T-helper 2 cell treated with Interferon-gamma antibody and Interleukin-4, amounts not matched to agents 5 μg/mL and 100 μg/mL, for 36 hours (primary cell): ENCODE measurements around the gene TDRD1.

Source experiments
- DNase-seq: peaks from one replicate; pipeline ENCODE4 v3.0.0; 2021; ENCODE audit warnings: low spot score
- H3K27ac Mint-ChIP-seq: one replicate; pipeline ENCODE4 v1.8.0; 2021; ENCODE audit warnings: mild to moderate bottlenecking, mixed read lengths
- H3K27me3 Mint-ChIP-seq: one replicate; pipeline ENCODE4 v1.8.0; 2021; ENCODE audit warnings: low read depth, mixed read lengths
- H3K36me3 Mint-ChIP-seq: one replicate; pipeline ENCODE4 v1.8.0; 2021; ENCODE audit warnings: low read depth, mixed read lengths
- H3K4me1 Mint-ChIP-seq: one replicate; pipeline ENCODE4 v1.8.0; 2021; ENCODE audit warnings: low read depth, mixed read lengths
- H3K4me3 Mint-ChIP-seq: one replicate; pipeline ENCODE4 v1.8.0; 2022; ENCODE audit warnings: mild to moderate bottlenecking, moderate library complexity, mixed read lengths
- H3K9me3 Mint-ChIP-seq: one replicate; pipeline ENCODE4 v1.8.0; 2021; ENCODE audit warnings: mixed read lengths

TDRD1 gene

DNA sequence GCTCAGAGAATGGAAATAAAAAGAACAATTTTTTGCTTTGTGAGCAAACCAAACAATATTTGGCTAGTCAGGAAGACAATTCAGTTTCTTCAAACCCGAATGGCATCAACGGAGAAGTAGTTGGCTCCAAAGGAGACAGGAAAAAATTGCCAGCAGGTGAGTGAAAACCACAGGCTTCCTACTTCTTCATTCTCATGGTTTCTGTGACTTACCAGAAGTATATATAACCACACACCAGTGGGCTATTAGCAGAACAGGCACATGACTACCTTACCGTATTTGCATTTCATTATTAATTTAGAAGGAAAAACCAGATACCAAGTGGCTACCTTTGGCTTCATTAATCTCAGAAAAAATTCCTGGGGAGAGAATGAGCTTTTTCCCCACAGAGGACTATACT, 8.8 kb downstream of the TDRD1 start:
- Mint-ChIP-seq H3K27ac (no peak overlapping the region), H3K4me3 (no peak overlapping the region), H3K9me3 (no peaks in the 10 kb centered on the region), H3K4me1 (peaks cover 2% of the 10 kb centered on the region), H3K36me3 (no peaks in the 10 kb centered on the region), H3K27me3 (peaks cover 49% of the 10 kb centered on the region)
- no peak for DNase-seq

DNA sequence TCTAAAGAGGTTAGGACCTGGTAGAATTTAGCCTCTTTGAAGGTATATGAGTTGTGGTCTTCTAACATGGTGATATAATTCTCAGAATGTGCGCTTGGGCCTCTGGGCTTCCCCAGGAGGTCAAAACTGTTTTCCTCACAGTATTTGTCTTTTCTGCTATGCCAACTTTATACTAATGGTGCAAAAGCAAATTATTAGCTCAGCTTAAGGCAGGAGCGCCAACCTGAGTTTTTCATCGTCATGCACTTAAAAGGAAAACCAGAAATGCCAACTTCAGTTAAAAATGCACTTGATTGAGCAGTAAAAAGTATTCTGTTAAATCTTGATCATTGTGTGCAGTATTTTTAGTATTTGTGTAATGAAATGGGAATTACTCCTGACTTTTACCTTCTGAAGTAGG, 9.7 kb downstream of the TDRD1 start:
- Mint-ChIP-seq H3K4me3 (no peak overlapping the region), H3K27me3 (peaks cover 58% of the 10 kb centered on the region), H3K36me3 (no peaks in the 10 kb centered on the region), H3K4me1 (peaks cover 2% of the 10 kb centered on the region), H3K27ac (no peak overlapping the region), H3K9me3 (no peaks in the 10 kb centered on the region)
- no peak for DNase-seq

DNA sequence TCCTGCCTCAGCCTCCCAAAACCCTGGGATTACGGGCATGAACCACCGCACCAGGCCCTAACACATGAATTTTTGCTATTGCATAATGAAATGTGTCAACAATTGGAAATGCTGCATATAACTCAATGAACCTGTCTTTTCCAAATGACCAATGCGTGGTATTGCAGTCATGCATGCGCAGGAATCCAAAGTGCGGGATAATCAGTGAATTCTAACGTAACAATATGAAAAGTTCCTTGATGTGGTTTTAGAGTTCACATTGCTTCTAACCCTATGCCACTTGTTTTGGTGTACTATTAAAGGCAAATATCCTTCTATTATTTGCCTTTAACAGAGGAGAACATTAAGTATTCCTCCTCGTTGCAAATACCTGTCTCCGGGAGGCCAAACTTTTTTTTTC, 10.5 kb downstream of the TDRD1 start:
- Mint-ChIP-seq H3K4me3 (no peak overlapping the region), H3K27ac (no peak overlapping the region), H3K9me3 (no peaks in the 10 kb centered on the region), H3K4me1 (peaks cover 4% of the 10 kb centered on the region), H3K36me3 (no peaks in the 10 kb centered on the region), H3K27me3 (peaks cover 62% of the 10 kb centered on the region)
- no peak for DNase-seq

DNA sequence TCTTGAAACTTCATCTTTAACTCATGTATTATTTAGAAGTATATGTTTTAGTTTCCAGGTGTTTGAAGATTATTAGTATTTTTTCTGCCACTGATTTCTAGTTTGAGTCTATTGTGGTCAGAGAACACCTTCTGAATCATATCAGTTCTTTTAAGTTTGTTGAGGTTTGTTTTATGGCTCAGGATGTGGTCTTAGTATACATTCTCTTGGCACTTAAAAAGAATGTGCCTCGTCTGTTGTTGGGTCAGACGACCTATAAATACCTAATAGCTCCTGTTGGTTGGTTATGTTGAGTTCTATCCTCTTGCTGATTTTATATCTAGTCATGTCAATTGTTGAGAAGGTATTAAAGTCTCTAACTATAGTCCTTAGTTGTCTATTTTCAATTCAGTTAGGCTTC, 15.9 kb downstream of the TDRD1 start:
- H3K36me3 Mint-ChIP-seq: no peaks in the 10 kb centered on the region
- no peak overlapping the region for H3K27ac Mint-ChIP-seq
- H3K9me3 Mint-ChIP-seq: no peaks in the 10 kb centered on the region
- no peak for DNase-seq
- no peak overlapping the region for H3K4me3 Mint-ChIP-seq
- peaks cover 13% of the 10 kb centered on the region for H3K4me1 Mint-ChIP-seq
- H3K27me3 Mint-ChIP-seq: peaks cover 69% of the 10 kb centered on the region

DNA sequence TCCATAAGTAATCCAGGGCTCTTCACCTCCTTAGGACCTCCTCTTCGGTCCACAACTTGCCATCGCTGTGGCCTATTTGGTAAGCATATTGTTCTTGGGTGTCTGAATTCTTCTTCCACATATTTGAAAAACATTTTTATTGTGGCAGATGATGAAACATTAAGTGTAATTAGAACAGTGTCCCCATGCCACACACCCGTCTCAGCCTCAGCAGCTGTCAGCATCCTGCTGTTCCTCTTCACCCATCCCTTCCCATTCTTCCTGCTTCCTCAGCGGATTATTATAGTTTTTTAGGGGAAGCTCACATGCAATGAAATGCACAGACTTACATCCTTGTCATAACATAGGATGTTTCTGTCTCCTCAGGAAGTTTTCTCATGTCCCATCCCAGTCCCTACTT, 20.1 kb downstream of the TDRD1 start:
- Mint-ChIP-seq H3K27me3 (peaks cover 59% of the 10 kb centered on the region), H3K36me3 (no peaks in the 10 kb centered on the region), H3K27ac (no peak overlapping the region), H3K9me3 (no peaks in the 10 kb centered on the region), H3K4me3 (no peak overlapping the region), H3K4me1 (peaks cover 14% of the 10 kb centered on the region)
- DNase-seq: no peak

DNA sequence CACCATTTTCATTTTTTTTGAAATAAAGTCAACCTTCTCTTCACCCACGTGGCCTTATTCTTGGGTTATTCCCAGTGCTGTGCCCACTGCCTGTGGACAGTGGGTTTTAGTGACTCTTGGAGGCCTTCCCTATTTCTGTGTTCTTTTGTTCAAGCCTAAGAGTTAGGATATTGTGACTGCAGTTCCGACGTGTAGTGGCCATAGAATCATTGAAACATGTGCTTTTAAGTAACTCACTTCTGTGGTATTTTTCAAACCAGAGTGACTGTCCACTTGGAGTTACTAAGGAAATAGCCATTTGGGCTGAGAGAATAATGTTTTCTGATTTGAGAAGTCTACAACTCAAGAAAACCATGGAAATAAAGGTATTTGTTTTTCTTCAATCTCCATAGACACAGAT, 23.7 kb downstream of the TDRD1 start:
- no peak for DNase-seq
- Mint-ChIP-seq H3K4me1 (peaks cover 3% of the 10 kb centered on the region), H3K27ac (no peak overlapping the region), H3K36me3 (no peaks in the 10 kb centered on the region), H3K27me3 (peaks cover 42% of the 10 kb centered on the region), H3K4me3 (no peak overlapping the region), H3K9me3 (no peaks in the 10 kb centered on the region)

DNA sequence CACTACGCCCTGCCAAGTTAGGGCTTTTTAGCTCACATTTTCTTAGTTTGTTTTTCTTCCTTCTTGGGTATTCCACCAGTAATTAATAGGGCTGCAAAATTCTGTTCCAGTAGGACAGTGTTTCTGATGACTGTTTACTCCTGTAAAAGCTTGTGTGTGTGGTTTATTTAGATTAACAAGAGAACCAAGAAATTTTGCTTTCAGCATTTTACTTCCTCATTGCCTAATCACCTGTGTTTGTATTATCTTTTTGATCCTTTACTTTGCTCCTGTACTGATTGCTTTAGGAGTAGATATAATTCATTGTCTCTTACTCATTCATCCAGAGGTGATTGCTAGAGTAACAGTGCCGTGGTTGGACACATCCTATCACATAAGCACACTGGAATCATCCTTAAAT, 27.7 kb downstream of the TDRD1 start:
- Mint-ChIP-seq H3K27ac (no peak overlapping the region), H3K27me3 (peaks cover 28% of the 10 kb centered on the region), H3K9me3 (no peaks in the 10 kb centered on the region), H3K4me3 (no peak overlapping the region), H3K36me3 (no peaks in the 10 kb centered on the region), H3K4me1 (peaks cover 2% of the 10 kb centered on the region)
- DNase-seq: no peak

DNA sequence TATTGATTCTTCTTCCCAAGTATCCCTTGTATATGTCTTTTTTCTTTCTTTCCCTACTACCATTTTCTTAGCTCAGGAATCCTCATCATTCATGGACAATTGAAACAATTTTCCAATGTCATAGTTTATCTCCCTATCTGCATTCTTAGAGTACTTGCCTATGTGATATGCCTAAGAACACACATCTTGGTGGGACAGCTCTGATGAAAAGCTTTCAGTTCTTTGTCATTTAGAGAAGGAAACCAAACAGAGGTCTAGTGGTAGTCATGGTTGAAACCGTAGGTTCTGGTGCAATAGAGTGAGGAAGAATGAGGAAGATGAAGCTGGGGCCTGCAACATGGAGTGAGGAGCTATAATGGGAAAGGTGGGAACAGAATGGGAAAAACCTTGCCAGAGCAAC, 28.2 kb downstream of the TDRD1 start:
- Mint-ChIP-seq H3K27ac (no peak overlapping the region), H3K36me3 (no peaks in the 10 kb centered on the region), H3K4me1 (no peaks in the 10 kb centered on the region)

DNA sequence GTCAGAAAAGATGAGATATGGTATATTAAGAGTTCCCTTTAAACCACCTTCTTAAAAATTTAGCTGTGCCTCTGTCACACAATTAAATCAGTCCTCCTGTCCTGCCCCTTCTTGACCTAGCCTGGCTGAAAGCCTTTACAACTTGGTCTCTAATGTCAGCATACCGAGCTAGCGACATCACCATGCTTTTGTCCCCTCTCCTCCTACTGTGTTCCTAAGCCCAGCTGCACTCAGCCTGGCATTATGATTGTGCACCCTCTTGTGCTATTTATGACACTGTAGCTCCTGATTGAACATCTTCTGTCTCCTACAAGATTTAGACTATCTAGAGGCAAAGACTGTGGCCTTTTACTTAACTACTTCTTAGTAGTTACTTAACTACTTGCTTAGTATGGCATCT, 29.2 kb downstream of the TDRD1 start:
- no peak overlapping the region for H3K4me3 Mint-ChIP-seq
- H3K27ac Mint-ChIP-seq: no peak overlapping the region
- H3K36me3 Mint-ChIP-seq: no peaks in the 10 kb centered on the region
- peaks cover 30% of the 10 kb centered on the region for H3K27me3 Mint-ChIP-seq
- H3K9me3 Mint-ChIP-seq: no peaks in the 10 kb centered on the region
- DNase-seq: no peak
- H3K4me1 Mint-ChIP-seq: no peaks in the 10 kb centered on the region

More for the DNA sequence above, 28.2 kb downstream of the TDRD1 start:
- H3K27me3 Mint-ChIP-seq: peaks cover 31% of the 10 kb centered on the region
- no peak for DNase-seq
- no peaks in the 10 kb centered on the region for H3K9me3 Mint-ChIP-seq
- H3K4me3 Mint-ChIP-seq: no peak overlapping the region

DNA sequence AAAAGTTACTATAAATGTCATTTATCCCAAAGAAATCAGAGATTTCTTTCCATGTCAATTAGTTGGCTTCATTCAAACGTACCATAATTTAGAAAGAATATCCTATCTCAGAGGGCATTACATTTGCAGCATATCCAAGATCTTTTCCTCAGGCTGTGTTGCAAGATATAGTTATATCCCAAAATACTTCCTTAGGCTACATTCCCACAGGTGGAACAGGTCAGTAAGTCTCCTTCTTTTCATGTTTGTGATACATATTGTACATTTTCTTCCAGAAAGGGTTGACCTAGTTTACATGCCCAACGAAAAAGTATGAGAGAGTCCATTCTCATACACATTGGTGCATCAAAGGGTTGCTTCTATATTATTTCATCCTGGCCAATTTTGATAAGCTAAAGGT, 33.0 kb downstream of the TDRD1 start:
- Mint-ChIP-seq H3K4me1 (no peaks in the 10 kb centered on the region), H3K27me3 (peaks cover 31% of the 10 kb centered on the region), H3K36me3 (no peaks in the 10 kb centered on the region), H3K9me3 (no peaks in the 10 kb centered on the region), H3K4me3 (no peak overlapping the region), H3K27ac (no peak overlapping the region)
- no peak for DNase-seq

DNA sequence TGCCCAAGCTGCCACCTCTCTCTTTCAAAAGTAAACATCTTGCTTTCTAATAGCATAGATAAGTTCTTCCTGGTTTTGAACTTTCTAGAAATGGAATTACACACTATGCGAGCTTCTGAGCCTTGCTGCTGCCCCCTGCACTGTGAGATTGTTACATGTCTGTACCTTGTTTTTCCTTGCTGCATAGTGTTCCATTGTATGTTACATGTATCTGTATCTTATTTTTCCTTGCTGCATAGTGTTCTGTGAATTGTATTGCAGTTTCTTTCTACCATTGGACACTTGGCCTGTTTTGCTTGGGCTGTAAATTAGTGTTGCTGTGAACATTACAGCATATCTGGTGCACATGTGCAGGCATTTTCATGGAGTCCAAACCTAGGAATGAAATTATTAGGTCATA, 35.9 kb downstream of the TDRD1 start:
- DNase-seq: no peak
- Mint-ChIP-seq H3K9me3 (no peaks in the 10 kb centered on the region), H3K27me3 (peaks cover 31% of the 10 kb centered on the region), H3K36me3 (no peaks in the 10 kb centered on the region), H3K4me1 (no peaks in the 10 kb centered on the region), H3K4me3 (no peak overlapping the region), H3K27ac (no peak overlapping the region)

DNA sequence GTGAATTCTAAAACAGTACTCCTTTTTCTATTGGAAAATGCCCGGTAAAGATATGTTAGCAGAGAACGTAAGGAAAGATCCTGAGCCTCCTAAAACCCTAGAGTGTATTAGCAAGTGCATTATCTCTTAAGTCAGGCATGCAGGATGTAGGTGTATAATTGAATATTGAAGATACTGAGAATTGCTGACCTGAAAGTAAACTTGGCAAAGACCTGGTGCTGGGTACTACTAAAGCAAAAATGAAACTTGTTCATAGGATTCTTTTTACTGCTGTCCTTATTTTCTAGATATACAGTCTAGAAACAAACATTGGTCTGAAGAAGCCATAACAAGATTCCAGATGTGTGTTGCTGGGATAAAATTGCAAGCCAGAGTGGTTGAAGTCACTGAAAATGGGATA, 41.1 kb downstream of the TDRD1 start:
- no peak for DNase-seq
- Mint-ChIP-seq H3K27me3 (peaks cover 39% of the 10 kb centered on the region), H3K36me3 (no peaks in the 10 kb centered on the region), H3K4me1 (no peaks in the 10 kb centered on the region), H3K9me3 (no peaks in the 10 kb centered on the region), H3K4me3 (no peak overlapping the region), H3K27ac (no peak overlapping the region)

DNA sequence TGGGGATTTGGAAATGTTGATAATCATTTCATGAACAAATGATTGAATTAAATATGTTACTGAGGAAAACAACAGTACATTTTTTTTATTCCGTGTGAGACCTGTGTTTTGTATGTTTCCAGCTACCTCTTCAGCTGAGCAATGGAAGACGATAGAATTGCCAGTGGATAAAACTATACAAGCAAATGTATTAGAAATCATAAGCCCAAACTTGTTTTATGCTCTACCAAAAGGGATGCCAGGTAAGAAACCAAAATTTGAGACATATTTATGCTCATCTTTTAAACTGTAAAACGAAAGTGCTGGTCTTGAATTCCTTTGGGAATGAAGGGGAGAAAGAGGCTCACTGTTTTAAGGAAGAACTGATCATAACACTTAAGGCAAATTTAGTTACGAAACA, 42.1 kb downstream of the TDRD1 start:
- H3K36me3 Mint-ChIP-seq: no peaks in the 10 kb centered on the region
- H3K4me3 Mint-ChIP-seq: no peak overlapping the region
- H3K9me3 Mint-ChIP-seq: no peaks in the 10 kb centered on the region
- H3K27ac Mint-ChIP-seq: no peak overlapping the region
- no peak for DNase-seq
- H3K4me1 Mint-ChIP-seq: no peaks in the 10 kb centered on the region
- H3K27me3 Mint-ChIP-seq: peaks cover 39% of the 10 kb centered on the region

DNA sequence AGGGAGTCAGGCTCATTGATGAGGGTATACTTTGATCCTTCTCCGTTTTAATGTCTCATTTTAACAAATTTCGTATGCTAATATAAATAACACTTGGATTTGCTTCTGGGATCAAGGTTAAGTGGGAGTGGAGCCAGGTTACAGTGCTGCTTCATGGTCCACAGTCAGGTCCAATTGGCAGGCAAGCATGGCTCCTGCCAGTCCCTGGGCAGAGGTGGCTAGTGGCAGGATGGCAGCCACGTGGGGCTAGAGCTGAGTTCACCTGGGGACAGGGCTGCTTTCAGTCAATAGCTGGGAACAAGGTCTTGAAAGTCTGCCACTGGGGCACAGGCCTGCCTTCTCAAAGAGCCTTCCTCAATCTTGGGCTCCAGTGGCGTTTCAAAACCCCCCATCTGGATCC, 43.9 kb downstream of the TDRD1 start:
- DNase-seq: no peak
- H3K9me3 Mint-ChIP-seq: no peaks in the 10 kb centered on the region
- no peaks in the 10 kb centered on the region for H3K36me3 Mint-ChIP-seq
- peaks cover 41% of the 10 kb centered on the region for H3K27me3 Mint-ChIP-seq
- no peaks in the 10 kb centered on the region for H3K4me1 Mint-ChIP-seq
- H3K4me3 Mint-ChIP-seq: no peak overlapping the region
- no peak overlapping the region for H3K27ac Mint-ChIP-seq

DNA sequence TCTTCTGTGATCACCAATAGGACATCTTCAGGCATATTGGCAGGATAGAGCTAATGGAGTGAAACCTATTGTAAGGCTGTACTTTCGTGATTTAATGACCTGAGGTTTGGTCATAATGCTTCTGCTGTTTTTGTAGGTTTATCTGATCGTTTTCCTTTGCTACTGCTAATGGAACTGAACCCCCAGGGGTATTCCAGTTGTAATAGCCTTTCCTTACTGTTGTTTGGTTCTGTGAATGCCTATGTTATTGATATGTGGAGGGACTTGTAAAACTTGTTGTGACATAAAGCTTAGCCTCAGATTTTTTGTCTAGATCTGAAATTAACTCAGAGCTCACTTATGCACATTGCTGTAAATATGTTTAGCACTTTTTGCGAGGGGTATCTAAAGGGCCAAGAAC, 49.0 kb downstream of the TDRD1 start:
- Mint-ChIP-seq H3K36me3 (no peaks in the 10 kb centered on the region), H3K27ac (no peak overlapping the region)

More for the DNA sequence above, 49.0 kb downstream of the TDRD1 start:
- H3K4me1 Mint-ChIP-seq: no peaks in the 10 kb centered on the region
- H3K9me3 Mint-ChIP-seq: no peaks in the 10 kb centered on the region
- DNase-seq: no peak
- peaks cover 29% of the 10 kb centered on the region for H3K27me3 Mint-ChIP-seq
- no peak overlapping the region for H3K4me3 Mint-ChIP-seq
